NCI-H1105 (cell line): Measurements from ENCODE around the gene DOK4.
"Not testable (repeated sequence)": the region's sequence is repeated elsewhere in the genome, so short reads cannot be mapped to it uniquely, and the experiment has no call there.

Experiments
- DNase-seq: peaks from one replicate; lab custom pipeline; 2025; lab: John Stamatoyannopoulos, UW

Gene DOK4

GRCh38 chr16:57501492-57501891 lies 15.2 kb upstream of the DOK4 start:
- DNase-seq, result no peak

DNA sequence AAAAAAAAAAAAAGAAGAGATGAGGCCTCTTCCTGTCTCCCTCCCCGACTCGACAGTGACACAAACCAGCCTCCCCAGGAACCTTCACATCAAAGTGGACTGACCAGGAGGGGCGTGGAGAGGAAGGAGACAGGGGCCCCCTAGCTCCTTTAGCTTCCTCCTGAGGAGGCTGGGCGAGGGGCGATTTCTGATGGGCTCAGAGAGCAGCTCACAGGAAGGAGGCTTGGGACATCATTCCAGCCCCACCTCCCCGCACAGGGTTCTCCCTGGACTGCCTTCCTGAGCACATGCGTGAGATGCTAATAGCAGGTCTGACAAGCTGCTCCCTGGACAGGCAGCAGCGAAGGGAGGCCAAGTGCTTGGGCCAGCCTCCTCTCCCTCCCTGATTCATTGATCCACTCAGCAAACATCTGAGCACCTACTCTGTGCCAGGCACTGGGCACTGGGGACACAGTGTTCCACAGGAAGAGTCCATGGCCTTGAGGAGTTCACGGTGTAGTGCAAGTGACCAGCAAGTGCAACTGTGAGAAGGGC lies 14.4 kb upstream of the DOK4 start:
- no peak for DNase-seq

GRCh38 chr16:57499941-57500340 lies 13.6 kb upstream of the DOK4 start:
- not testable (repeated sequence) for DNase-seq

DNA sequence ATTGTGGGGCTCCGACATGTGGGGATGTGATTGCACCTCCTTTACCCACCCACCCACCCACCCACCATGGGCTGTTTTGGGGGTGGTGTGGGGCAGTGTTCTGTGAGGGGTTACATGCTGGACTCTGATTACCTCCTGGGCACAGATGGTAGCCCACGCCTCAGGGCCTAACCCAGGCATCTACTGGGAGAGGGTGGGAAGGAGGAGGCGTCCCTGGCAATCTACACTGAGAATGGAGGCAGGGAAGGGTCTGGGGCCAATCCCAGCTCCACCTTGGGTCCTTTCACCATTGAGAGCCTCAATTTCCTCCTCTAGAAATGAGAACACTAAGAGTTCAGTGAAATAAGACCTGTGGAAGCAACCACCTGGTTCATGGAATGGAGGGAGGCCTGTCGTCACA lies 11.7 kb upstream of the DOK4 start:
- no peak for DNase-seq

GRCh38 chr16:57497121-57497520 lies 10.8 kb upstream of the DOK4 start:
- DNase-seq, result no peak

GRCh38 chr16:57493767-57494166 lies 7.5 kb upstream of the DOK4 start:
- no peak for DNase-seq

DNA sequence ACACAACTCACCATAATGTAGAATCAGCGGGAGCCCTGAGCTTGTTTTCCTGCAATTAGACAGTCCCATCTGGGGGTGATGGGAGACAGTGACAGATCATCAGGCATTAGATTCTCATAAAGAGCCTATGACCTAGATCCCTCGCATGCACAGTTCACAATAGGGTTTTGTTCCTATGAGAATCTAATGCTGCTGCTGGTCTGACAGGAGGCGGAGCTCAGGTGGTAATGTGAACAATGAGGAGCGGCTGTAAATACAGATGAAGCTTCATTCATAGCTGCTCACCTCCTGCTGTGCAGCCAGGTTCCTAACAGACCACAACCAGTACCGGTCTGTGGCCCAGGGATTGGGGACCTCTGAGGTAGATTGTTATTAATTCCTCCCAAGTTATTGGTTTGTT lies 2.9 kb upstream of the DOK4 start:
- DNase-seq, result no peak

GRCh38 chr16:57486858-57487834 lies 853 bp upstream of the DOK4 start:
- no peak for DNase-seq

DNA sequence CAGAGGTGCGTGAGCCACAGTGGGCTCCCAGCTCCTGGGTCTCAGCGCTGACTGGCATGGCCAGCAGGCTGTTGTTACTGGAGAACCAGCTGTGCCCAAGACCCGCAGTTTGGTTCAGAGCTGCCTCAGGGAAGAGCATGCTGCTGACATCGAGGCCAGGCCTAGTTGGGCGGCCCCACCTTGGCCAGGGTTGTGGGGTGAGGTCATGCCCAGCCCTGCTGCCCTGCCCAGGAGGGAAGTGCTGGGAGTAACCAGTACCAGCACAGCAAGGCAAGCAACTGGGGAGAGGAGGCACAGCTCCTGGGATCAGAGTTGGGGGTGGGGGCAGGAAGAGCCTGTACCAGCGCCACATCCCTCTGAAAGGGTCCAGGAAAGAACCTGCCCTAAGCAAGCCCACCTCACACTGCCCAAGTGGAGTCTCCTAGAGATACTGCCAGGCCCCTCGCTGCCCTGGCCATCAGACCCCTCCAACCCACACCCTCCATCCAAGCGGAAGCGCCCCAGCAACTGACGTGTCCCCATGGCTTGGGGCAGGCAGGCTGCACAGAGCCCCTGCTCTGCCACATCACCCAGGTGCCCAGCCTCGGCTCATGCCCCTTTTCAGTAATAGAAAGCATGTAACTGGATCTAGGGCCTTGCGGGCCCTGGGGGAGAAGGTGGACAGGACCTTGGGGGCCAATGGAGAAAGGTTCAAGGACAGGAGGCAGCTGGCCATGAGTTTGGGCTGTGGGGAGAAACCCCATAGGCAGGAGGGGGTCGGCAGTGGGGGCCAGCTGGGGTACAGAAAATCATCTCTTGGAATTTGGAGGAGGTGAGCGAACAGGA lies 990 bp downstream of the DOK4 start:
- DNase-seq, result no peak

- no peak for DNase-seq
Measured at GRCh38 chr16:57484515-57485005, 1.7 kb downstream of the DOK4 start.

DNA sequence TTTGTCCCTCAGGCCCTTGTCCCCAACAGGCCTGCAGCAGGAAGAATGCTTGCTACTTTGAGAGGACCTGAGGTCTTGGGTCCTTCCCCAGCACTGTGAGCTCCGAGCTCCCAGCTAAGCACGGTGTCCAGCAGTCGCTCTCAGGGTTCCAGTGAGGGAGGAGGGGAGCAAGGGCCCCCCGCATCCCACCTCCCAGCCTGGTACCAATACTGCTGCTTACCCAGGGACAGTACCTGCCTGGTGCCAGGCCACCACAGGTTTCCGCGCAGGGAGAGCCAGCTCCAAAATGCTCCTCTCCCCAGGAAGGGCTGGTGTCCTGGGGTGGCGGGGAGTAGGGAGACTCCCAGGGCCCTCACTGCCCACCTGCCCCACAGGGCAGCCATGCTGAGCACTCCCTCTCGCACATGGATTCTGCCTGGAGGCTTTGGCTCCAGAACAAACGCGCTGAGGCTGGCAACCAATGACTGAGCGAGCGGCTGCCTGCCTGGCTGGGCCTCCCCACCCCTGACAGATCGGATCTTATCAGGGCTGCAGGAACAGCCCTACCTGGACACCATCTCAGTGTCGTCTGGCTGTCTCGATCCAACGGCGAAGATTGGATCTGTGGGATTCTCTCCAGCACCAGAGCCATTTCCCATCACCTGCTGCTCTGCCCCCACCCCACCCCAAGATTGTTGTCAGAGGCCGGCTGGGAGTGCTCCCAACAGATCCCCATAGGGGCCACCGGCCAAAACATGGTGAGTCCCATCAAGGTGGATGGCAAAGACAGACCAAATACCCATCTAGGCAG lies 2.4 kb downstream of the DOK4 start:
- no peak for DNase-seq

GRCh38 chr16:57482845-57483545 lies 3.3 kb downstream of the DOK4 start:
- no peak for DNase-seq

DNA sequence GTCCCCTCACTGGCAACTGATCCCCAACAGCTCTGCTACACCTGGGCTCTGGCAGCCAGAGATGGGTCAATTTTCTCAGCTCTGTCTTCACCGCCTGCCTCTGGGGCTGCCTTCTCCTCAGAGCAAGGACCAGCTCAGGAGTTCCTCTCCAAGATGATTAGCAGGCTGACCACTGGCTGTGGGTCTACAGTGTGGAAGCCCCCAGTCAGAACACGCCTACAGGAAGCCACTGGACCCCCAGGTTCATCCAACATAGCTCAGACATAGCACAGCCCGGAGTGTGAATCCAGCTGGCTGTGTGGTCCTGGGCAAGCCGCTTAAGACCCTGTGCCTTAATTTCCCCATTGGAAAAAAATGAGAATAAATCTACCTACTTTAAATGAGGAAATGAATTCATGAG lies 4.9 kb downstream of the DOK4 start:
- no peak for DNase-seq

DNA sequence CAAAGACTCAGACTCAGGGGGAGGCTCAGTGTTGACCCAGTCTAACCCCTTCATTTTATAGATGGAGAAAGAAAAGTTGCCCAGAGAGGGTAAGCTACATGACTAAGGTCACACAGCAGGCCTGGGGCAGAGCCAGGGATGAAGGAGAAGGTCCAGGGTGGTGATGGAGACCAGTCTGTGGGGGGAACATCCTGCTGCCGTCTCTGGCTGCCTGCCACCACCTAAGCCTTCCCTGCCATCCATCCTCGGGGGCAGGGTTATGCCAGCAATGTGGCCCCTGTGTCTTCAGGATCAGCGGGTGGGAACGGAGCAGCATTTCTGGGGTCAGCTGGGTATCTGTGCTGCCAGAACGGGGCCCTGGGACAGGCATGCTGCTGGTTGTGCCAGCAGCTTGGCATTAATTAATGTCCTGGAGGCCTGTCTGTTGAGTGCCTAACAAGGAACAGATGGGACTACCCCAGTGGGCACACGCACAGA lies 5.5 kb downstream of the DOK4 start:
- DNase-seq, result no peak

GRCh38 chr16:57479976-57480753 lies 6.1 kb downstream of the DOK4 start:
- DNase-seq, result no peak

DNA sequence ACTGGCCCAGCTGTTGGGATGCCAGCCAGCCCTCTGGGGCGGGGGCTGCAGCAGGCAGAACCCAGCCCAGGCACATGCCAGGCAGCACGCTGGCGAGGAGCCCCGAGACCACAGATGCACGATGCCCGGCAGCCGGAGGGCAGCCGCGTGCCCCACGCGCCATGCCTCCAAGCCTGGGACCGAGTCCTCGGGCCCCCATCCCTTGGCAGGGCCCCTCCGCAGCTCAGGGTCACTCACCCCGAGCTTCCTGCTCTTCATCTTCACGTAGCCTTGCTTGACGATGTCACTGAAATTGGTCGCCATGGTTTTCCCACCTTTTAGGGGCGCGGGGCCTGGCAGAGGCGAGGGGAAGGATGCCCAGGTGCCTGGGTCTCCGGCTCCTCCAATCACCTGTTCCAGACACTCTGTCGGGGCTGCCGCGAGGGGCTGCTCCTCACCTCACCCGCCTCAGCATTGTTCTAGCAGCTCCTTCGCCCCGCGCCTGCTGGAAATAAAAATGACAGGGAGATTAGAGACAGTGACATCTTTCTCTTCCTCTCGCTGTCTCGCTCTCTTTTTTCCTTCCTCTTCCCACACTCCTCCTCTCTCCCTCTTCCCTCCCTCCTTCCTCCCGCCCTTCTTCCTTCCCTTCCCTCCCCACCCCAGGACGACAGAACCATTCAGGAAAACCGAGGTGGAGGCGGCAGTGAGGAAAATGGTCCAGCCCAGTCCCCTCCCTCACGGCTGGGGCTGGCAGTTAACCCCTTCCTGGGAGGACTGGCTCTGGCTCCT lies 6.9 kb downstream of the DOK4 start:
- DNase-seq, result no peak

DNA sequence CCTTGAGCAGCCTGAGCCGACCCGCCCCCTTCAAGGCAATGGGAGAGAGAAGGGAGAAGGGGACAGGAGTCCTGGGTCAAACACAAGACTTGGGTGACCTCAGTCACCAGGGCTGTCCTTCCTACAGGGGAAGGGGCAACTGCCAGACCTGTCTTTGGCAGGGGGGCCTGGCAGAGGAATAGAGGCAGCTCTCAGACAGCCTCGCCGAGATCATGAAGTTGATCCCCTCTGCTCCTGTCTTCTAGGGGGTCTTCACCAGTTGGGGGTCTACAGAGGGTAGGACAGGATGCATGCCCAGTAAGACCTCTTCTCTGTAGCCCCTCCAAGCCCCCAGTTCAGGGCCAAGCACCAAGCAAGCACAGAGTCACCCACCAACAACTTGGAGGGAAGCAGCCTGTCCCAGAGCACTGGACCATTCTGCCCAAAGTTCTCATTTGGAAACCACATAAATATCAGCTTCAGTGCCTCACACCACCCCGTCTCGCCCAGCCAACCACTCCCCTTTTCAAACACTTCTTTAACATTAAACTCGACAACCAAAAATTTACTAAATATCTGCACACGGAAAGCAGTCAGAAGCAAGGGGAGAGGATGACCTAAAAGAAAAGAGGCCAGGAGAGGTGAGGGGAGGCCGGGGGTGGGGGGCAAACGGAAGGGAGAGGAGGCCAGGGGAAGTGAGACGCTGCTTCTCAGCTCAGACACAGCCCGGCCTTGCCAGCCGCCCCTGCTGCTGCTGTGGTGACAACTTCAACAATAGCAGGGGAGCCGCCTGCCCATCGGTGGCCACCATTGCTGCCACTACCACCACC lies 7.7 kb downstream of the DOK4 start:
- DNase-seq, result no peak

DNA sequence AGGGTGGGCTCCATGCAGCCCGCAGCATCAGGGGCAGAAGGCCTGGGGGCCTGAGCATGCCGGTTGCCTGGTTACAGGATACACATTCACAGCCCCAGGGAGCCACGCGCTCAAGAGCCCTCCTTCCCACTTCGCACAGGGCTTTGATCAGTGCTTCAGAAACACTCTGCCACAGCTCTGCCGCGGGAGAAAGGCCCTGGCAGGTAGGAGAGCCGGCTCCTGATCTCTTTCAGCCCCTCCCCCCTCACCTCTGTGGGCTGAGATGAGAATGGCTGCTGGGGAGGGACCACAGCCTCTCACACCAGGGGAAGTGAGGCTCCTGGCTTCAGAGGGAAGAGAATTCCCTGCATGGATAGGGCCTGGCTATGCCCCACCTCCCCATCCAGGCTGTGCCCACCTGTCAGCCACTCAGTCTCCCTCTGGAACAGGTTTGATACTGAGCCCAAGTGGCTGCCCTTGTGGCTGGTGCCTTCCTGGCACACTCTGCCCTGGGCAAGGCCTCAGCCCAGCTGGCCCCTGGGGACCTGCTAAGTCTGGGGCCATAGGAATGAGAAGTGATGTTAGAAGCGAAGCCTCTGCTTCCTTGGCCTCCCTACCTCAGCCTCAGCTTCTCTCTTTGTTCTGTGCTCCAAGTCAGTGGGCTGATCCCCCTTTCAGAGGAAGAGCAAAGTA lies 8.6 kb downstream of the DOK4 start:
- no peak for DNase-seq
